ENCODE data around the gene TEAD1. TPM values are rescaled to one million over a fixed set of nuclear protein-coding genes. Genes with fewer than 3 reads are reported as not detected.

The TEAD1 gene
- total RNA-seq, 1 donor from 2014 or later = 62.5 TPM

- Mint-ChIP-seq H3K9me3 (ENCODE audit: unreplicated experiment) (peaks cover 8% of the 10 kb centered on the region), H3K27me3 (ENCODE audit: unreplicated experiment) (peaks cover 14% of the 10 kb centered on the region), H3K4me1 (ENCODE audit: low read depth, unreplicated experiment) (peaks cover 3% of the 10 kb centered on the region), H3K4me3 (ENCODE audit: unreplicated experiment) (no peak overlapping the region), H3K27ac (ENCODE audit: unreplicated experiment) (no peak overlapping the region), H3K36me3 (ENCODE audit: unreplicated experiment) (peaks cover 4% of the 10 kb centered on the region)
- no peak for DNase-seq
- no peak for TF ChIP-seq CTCF (IDR thresholded peaks at IDR 0.05; ENCODE audit: partially characterized antibody, unreplicated experiment)
These were observed 33.9 kb upstream of the TEAD1 start for GRCh38 chr11:12640355-12640754.

GRCh38 chr11:12640926-12641849 is 33.0 kb upstream of the TEAD1 start:
- H3K27me3 Mint-ChIP-seq (ENCODE audit: unreplicated experiment) = peaks cover 14% of the 10 kb centered on the region
- H3K9me3 Mint-ChIP-seq (ENCODE audit: unreplicated experiment) = peaks cover 8% of the 10 kb centered on the region
- peaks cover 4% of the 10 kb centered on the region for H3K36me3 Mint-ChIP-seq (ENCODE audit: unreplicated experiment)
- peak; percentile 22 for DNase-seq
- no peak for TF ChIP-seq CTCF (IDR thresholded peaks at IDR 0.05; ENCODE audit: partially characterized antibody, unreplicated experiment)
- H3K4me1 Mint-ChIP-seq (ENCODE audit: low read depth, unreplicated experiment) = peaks cover 3% of the 10 kb centered on the region
- H3K27ac Mint-ChIP-seq (ENCODE audit: unreplicated experiment) = no peak overlapping the region
- H3K4me3 Mint-ChIP-seq (ENCODE audit: unreplicated experiment) = no peak overlapping the region

- DNase-seq = no peak
- H3K27ac Mint-ChIP-seq (ENCODE audit: unreplicated experiment) = no peak overlapping the region
- TF ChIP-seq CTCF (IDR thresholded peaks at IDR 0.05; ENCODE audit: partially characterized antibody, unreplicated experiment) = no peak
These were observed 32.2 kb upstream of the TEAD1 start for GRCh38 chr11:12642040-12642439.

GRCh38 chr11:12642806-12643428 is 31.3 kb upstream of the TEAD1 start:
- TF ChIP-seq CTCF (IDR thresholded peaks at IDR 0.05; ENCODE audit: partially characterized antibody, unreplicated experiment) = no peak
- H3K9me3 Mint-ChIP-seq (ENCODE audit: unreplicated experiment) = peaks cover 8% of the 10 kb centered on the region
- H3K4me3 Mint-ChIP-seq (ENCODE audit: unreplicated experiment) = no peak overlapping the region
- no peak for DNase-seq
- H3K27me3 Mint-ChIP-seq (ENCODE audit: unreplicated experiment) = peaks cover 10% of the 10 kb centered on the region
- H3K27ac Mint-ChIP-seq (ENCODE audit: unreplicated experiment) = no peak overlapping the region
- H3K4me1 Mint-ChIP-seq (ENCODE audit: low read depth, unreplicated experiment) = no peaks in the 10 kb centered on the region
- H3K36me3 Mint-ChIP-seq (ENCODE audit: unreplicated experiment) = peaks cover 8% of the 10 kb centered on the region

More at GRCh38 chr11:12642040-12642439, 32.2 kb upstream of the TEAD1 start:
- Mint-ChIP-seq H3K36me3 (ENCODE audit: unreplicated experiment) (peaks cover 8% of the 10 kb centered on the region), H3K4me1 (ENCODE audit: low read depth, unreplicated experiment) (peaks cover 3% of the 10 kb centered on the region), H3K27me3 (ENCODE audit: unreplicated experiment) (peaks cover 13% of the 10 kb centered on the region), H3K4me3 (ENCODE audit: unreplicated experiment) (no peak overlapping the region), H3K9me3 (ENCODE audit: unreplicated experiment) (peaks cover 8% of the 10 kb centered on the region)

- Mint-ChIP-seq H3K27ac (ENCODE audit: unreplicated experiment) (no peak overlapping the region), H3K27me3 (ENCODE audit: unreplicated experiment) (peaks cover 4% of the 10 kb centered on the region), H3K36me3 (ENCODE audit: unreplicated experiment) (peaks cover 4% of the 10 kb centered on the region), H3K4me1 (ENCODE audit: low read depth, unreplicated experiment) (no peaks in the 10 kb centered on the region), H3K4me3 (ENCODE audit: unreplicated experiment) (no peak overlapping the region), H3K9me3 (ENCODE audit: unreplicated experiment) (peaks cover 6% of the 10 kb centered on the region)
- no peak for DNase-seq
- TF ChIP-seq CTCF (IDR thresholded peaks at IDR 0.05; ENCODE audit: partially characterized antibody, unreplicated experiment) = no peak
These were observed 27.7 kb upstream of the TEAD1 start for GRCh38 chr11:12646478-12646877.
